ENCODE results near the gene SLC22A31. TPM values are rescaled to one million over a fixed set of nuclear protein-coding genes. Genes with fewer than 3 reads are reported as not detected.

The SLC22A31 gene
- total and polyA plus RNA-seq, 2 experiments from 2014 or later, result not detected

DNA sequence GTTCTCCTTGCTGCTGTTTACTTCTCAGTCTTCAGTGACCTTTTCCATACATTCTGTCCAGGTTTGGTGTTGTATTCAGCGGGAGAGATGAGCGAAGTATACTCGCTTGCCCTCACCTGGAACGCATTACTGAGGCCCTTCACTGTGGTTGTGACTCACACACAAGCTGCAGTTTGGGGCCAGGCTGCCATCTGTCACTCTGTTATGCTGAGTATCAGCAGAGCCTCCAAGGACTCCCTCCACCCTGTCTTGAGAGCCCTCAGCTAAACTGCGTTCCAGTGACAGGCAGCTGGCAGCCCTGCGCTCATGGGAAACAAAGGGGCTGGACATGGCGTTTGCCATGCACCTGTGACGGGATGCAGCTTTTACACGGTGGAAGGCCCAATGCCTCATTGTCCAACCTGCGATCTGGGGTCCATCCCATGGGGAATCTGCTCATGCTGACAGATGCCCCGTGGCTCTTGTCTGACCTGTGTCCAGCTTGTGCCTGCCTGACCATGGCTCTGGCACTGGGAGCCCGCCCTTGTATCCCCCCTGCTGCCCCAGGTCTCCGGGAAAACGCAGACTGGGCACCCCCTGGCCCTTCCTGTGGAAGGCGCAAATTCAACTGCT is 10.7 kb upstream of the SLC22A31 start:
- H3K79me2 ChIP-seq (ENCODE audit: insufficient read depth), result no peaks in the 10 kb centered on the region
- 17 to 20% methylated on average over 14 to 15 of the region's 15 CpGs for WGBS, 2 experiments (ENCODE audit: low coverage in 1 of 2, low lambda C conversion rate in 2 of 2, missing lambda C conversion rate in 2 of 2)
- no peaks in the 10 kb centered on the region for H3K9me2 ChIP-seq (ENCODE audit: insufficient read depth)
- 0 out of 2 replicates have a peak, but pooled peaks cover 1% of the 10 kb centered on the region for H3F3A ChIP-seq (ENCODE audit: insufficient read depth)
- no peaks in the 10 kb centered on the region for H4K20me1 ChIP-seq (ENCODE audit: insufficient read depth)
- H3K4me1 ChIP-seq (ENCODE audit: insufficient read depth), result peaks cover 2% of the 10 kb centered on the region; the same call in 1 of the 2 replicates
- 0 out of 2 replicates have a peak, but pooled peaks cover 6% of the 10 kb centered on the region for H3K27me3 ChIP-seq (replicated peaks; ENCODE audit: insufficient read depth)
- no peaks in the 10 kb centered on the region for H3K9me3 ChIP-seq (ENCODE audit: low read depth)
- TF ChIP-seq EZH2phosphoT487 (IDR thresholded peaks at IDR 0.05; ENCODE audit: insufficient read depth, low read depth) (no peak), EZH2 (IDR thresholded peaks at IDR 0.05; ENCODE audit: insufficient read depth, poor library complexity, severe bottlenecking) (no peak)
- H2AFZ ChIP-seq, result no peak overlapping the region
- H3K36me3 ChIP-seq (ENCODE audit: low read depth), result no peaks in the 10 kb centered on the region
- H3K27ac ChIP-seq, result no peak overlapping the region
- DNase-seq, result peak; percentile 66
- in situ Hi-C loops (cut with MboI), result no loop called here
- no peak overlapping the region for H3K4me3 ChIP-seq
- no peak overlapping the region for H3K9ac ChIP-seq
- no peak overlapping the region for H3K4me2 ChIP-seq (ENCODE audit: unreplicated experiment)

DNA sequence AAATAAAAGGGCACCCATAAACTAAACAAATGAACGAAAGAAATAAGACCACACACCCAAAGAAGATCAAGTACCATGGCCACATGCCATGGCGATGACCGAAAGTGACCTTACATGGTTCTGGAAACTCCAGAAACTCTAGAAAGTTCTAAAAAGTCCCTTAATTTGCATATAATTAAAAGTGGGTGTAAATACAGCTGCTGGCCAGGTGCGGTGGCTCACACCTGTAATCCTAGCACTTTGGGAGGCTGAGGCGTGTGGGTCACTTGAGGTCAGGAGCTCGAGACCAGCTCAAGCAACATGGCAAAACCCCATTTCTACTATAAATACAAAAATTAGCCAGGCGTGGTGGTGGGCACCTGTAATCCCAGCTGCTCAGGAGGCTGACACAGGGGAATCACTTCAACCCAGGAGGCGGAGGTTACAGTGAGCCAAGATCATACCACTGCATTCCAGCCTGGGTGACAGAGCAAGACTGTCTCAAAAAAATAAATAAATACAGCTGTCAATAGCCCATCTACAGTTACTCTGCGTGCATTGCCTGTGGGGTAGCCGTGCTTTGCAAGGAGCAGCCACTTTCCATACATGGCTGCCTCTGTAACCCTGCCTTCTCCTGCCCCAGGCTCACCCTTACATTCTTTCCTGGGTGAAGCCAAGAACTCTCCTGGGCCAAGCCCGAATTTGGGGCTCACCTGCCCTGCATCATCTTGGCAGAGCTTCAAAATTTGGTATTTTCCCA is 10.0 kb upstream of the SLC22A31 start:
- Histone ChIP-seq H4K20me1 (ENCODE audit: insufficient read depth) (no peaks in the 10 kb centered on the region), H2AFZ (no peak overlapping the region), H3K9ac (no peak overlapping the region), H3F3A (ENCODE audit: insufficient read depth) (no peaks in the 10 kb centered on the region), H3K27ac (no peak overlapping the region), H3K27me3 (replicated peaks; ENCODE audit: insufficient read depth) (0 out of 2 replicates have a peak, but pooled peaks cover 6% of the 10 kb centered on the region), H3K9me2 (ENCODE audit: insufficient read depth) (no peaks in the 10 kb centered on the region), H3K4me3 (no peak overlapping the region), H3K9me3 (ENCODE audit: low read depth) (no peaks in the 10 kb centered on the region), H3K36me3 (ENCODE audit: low read depth) (no peaks in the 10 kb centered on the region), H3K4me2 (ENCODE audit: unreplicated experiment) (no peak overlapping the region), H3K79me2 (ENCODE audit: insufficient read depth) (no peaks in the 10 kb centered on the region), H3K4me1 (ENCODE audit: insufficient read depth) (no peaks in the 10 kb centered on the region)
- no peak for DNase-seq
- in situ Hi-C loops (cut with MboI), result no loop called here
- TF ChIP-seq EZH2phosphoT487 (IDR thresholded peaks at IDR 0.05; ENCODE audit: insufficient read depth, low read depth) (no peak), EZH2 (IDR thresholded peaks at IDR 0.05; ENCODE audit: insufficient read depth, poor library complexity, severe bottlenecking) (no peak)
- 71 to 72% methylated on average over 11 of the region's 11 CpGs for WGBS, 2 experiments (ENCODE audit: low coverage in 1 of 2, low lambda C conversion rate in 2 of 2, missing lambda C conversion rate in 2 of 2)

DNA sequence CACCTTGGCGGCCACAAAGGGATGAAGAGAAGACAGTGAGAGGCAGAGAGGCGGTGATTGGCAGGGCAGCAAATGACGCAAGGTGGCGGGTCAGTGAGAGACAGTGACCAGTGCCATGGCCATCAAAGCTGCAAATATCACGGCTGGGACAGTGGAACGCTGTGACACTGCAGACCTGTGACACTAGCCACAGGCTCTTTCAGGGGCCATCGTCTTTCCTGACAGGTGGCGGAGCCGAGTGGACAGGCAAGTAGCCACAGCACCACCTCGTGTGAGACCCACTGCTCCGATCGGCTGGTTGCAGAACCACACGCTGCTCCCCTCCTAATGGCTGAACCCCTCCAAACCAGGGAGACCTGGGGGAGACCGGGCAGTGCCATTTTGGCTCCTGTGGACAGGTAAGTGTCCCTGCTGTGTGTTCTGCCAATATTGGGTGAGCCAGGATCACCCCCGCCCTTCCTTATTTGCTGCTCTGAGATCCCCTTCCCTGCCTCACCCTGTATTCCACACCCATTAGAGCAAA is 9.2 kb upstream of the SLC22A31 start:
- H3K9me2 ChIP-seq (ENCODE audit: insufficient read depth), result no peaks in the 10 kb centered on the region
- no peak for DNase-seq
- H3K36me3 ChIP-seq (ENCODE audit: low read depth), result no peaks in the 10 kb centered on the region
- no peaks in the 10 kb centered on the region for H3K4me1 ChIP-seq (ENCODE audit: insufficient read depth)
- H3K79me2 ChIP-seq (ENCODE audit: insufficient read depth), result no peaks in the 10 kb centered on the region
- no peak overlapping the region for H2AFZ ChIP-seq
- in situ Hi-C loops (cut with MboI), result no loop called here
- H3K27me3 ChIP-seq (replicated peaks; ENCODE audit: insufficient read depth), result peaks cover 6% of the 10 kb centered on the region; the same call in 1 of the 2 replicates
- H3K4me2 ChIP-seq (ENCODE audit: unreplicated experiment), result no peak overlapping the region
- H3K9me3 ChIP-seq (ENCODE audit: low read depth), result no peaks in the 10 kb centered on the region
- no peaks in the 10 kb centered on the region for H4K20me1 ChIP-seq (ENCODE audit: insufficient read depth)
- 57 to 67% methylated on average over 15 of the region's 15 CpGs for WGBS, 2 experiments (ENCODE audit: low coverage in 1 of 2, low lambda C conversion rate in 2 of 2, missing lambda C conversion rate in 2 of 2)
- no peak overlapping the region for H3K9ac ChIP-seq
- no peak overlapping the region for H3K27ac ChIP-seq
- no peak for TF ChIP-seq EZH2phosphoT487 (IDR thresholded peaks at IDR 0.05; ENCODE audit: insufficient read depth, low read depth)
- no peak for TF ChIP-seq EZH2 (IDR thresholded peaks at IDR 0.05; ENCODE audit: insufficient read depth, poor library complexity, severe bottlenecking)
- no peaks in the 10 kb centered on the region for H3F3A ChIP-seq (ENCODE audit: insufficient read depth)
- H3K4me3 ChIP-seq, result no peak overlapping the region

DNA sequence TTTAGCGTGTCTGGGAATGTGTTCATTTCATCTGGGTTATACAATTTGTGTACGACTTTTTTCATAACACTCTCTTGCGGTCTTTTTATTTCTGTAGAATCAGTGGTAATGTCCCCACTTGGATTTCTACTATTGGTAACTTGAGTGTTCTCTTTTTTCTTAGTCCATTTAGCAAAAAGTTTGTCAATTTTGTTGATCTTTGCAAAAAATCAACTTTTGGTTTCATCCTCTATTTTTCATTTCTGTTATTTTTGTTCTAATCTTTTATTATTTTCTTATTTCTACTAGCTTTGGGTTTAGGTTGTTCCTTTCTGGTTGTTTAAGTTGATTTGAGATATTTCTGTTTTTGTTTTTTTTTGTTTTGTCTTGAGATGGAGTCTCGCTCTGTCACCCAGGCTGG is 7.7 kb upstream of the SLC22A31 start:
- peaks cover 20% of the 10 kb centered on the region for H3K27me3 ChIP-seq (replicated peaks; ENCODE audit: insufficient read depth)
- no peaks in the 10 kb centered on the region for H3K9me3 ChIP-seq (ENCODE audit: low read depth)
- H4K20me1 ChIP-seq (ENCODE audit: insufficient read depth), result no peaks in the 10 kb centered on the region
- H3K79me2 ChIP-seq (ENCODE audit: insufficient read depth), result no peaks in the 10 kb centered on the region
- no peaks in the 10 kb centered on the region for H3K36me3 ChIP-seq (ENCODE audit: low read depth)
- DNase-seq, result no peak
- no peak overlapping the region for H3K9ac ChIP-seq
- no peak overlapping the region for H3K27ac ChIP-seq
- H3K4me2 ChIP-seq (ENCODE audit: unreplicated experiment), result no peak overlapping the region
- H3K4me3 ChIP-seq, result no peak overlapping the region
- no peak for TF ChIP-seq EZH2phosphoT487 (IDR thresholded peaks at IDR 0.05; ENCODE audit: insufficient read depth, low read depth)
- no peak for TF ChIP-seq EZH2 (IDR thresholded peaks at IDR 0.05; ENCODE audit: insufficient read depth, poor library complexity, severe bottlenecking)
- in situ Hi-C loops (cut with MboI), result no loop called here
- WGBS, 2 experiments (ENCODE audit: low coverage in 1 of 2, low lambda C conversion rate in 2 of 2, missing lambda C conversion rate in 2 of 2), result 68 to 75% methylated on average over 4 of the region's 4 CpGs
- no peaks in the 10 kb centered on the region for H3K4me1 ChIP-seq (ENCODE audit: insufficient read depth)
- H3K9me2 ChIP-seq (ENCODE audit: insufficient read depth), result no peaks in the 10 kb centered on the region
- H3F3A ChIP-seq (ENCODE audit: insufficient read depth), result peaks cover 12% of the 10 kb centered on the region
- H2AFZ ChIP-seq, result no peak overlapping the region

All from GM23248 (cell line).